Measurements from ENCODE around the gene SPA17.

- TF ChIP-seq CTCF (IDR thresholded peaks at IDR 0.05) (no peak), POLR2A (IDR thresholded peaks at IDR 0.05) (no peak)
These were observed 69.3 kb downstream of the SPA17 start for GRCh38 chr11:124743050-124743449.

Measured in tibial nerve (tissue), 3 donors.